MM.1S (cell line): ENCODE measurements around the gene CEP19.

Experiments
- DNase-seq: peaks from one replicate; pipeline ENCODE4 v3.0.0-alpha.2; 2015
- H2AFZ ChIP-seq: fragments of 300-600 bp; sonication (generic); 2 replicates; pipeline ENCODE4 v1.6.0; 2016; ENCODE audit warnings: antibody characterized with exemption, low read length
- H3F3A ChIP-seq: fragments of 300-600 bp; sonication (generic); 2 replicates; pipeline ENCODE4 v1.6.1; 2016; ENCODE audit warnings: mild to moderate bottlenecking, antibody characterized with exemption, low read length, moderate library complexity, mixed read lengths; ENCODE audit not compliant: insufficient read depth
- H3K27ac ChIP-seq: fragments of 300-600 bp; sonication (generic); 2 replicates; pipeline ENCODE4 v1.5.1; 2016; ENCODE audit warnings: mild to moderate bottlenecking, low read length
- H3K27me3 ChIP-seq: fragments of 300-600 bp; sonication (generic); replicated peaks from 2 replicates; pipeline ENCODE4 v1.6.0; 2016; ENCODE audit warnings: low read length; ENCODE audit not compliant: insufficient read depth
- H3K36me3 ChIP-seq: fragments of 300-600 bp; sonication (generic); replicated peaks from 2 replicates; pipeline ENCODE4 v1.6.1; 2016; ENCODE audit warnings: mild to moderate bottlenecking, low read length, mixed read lengths; ENCODE audit not compliant: insufficient read depth
- H3K4me1 ChIP-seq: fragments of 300-600 bp; sonication (generic); 2 replicates; pipeline ENCODE4 v1.6.1; 2016; ENCODE audit warnings: low read length, mixed read lengths
- H3K4me2 ChIP-seq: fragments of 300-600 bp; sonication (generic); 2 replicates; pipeline ENCODE4 v1.6.0; 2016; ENCODE audit warnings: low read depth, low read length
- H3K4me3 ChIP-seq: fragments of 300-600 bp; sonication (generic); 2 replicates; pipeline ENCODE4 v1.5.1; 2016; ENCODE audit warnings: low read length, mixed read lengths
- H3K79me2 ChIP-seq: fragments of 300-600 bp; sonication (generic); 2 replicates; pipeline ENCODE4 v1.6.1; 2016; ENCODE audit warnings: mixed run types, low read length, mixed read lengths
- H3K9ac ChIP-seq: fragments of 300-600 bp; sonication (generic); 2 replicates; pipeline ENCODE4 v1.6.1; 2016; ENCODE audit warnings: low read length, mixed read lengths
- H3K9me2 ChIP-seq: fragments of 300-600 bp; sonication (generic); replicated peaks from 2 replicates; pipeline ENCODE4 v1.6.1; 2016; ENCODE audit warnings: mild to moderate bottlenecking, low read length, mixed read lengths; ENCODE audit not compliant: insufficient read depth
- H3K9me3 ChIP-seq: fragments of 300-600 bp; sonication (generic); replicated peaks from 2 replicates; pipeline ENCODE4 v1.6.1; 2016; ENCODE audit warnings: mild to moderate bottlenecking, low read length, mixed read lengths; ENCODE audit not compliant: insufficient read depth
- H4K20me1 ChIP-seq: fragments of 300-600 bp; sonication (generic); 2 replicates; pipeline ENCODE4 v1.6.1; 2016; ENCODE audit warnings: mild to moderate bottlenecking, low read length, moderate library complexity, mixed read lengths; ENCODE audit not compliant: insufficient read depth
- EZH2 ChIP-seq: fragments of 300-600 bp; sonication (generic); optimal IDR thresholded peaks from 2 replicates; pipeline ENCODE3; 2017; ENCODE audit warnings: low read depth, mild to moderate bottlenecking, antibody characterized with exemption, low read length, mixed read lengths
- EZH2phosphoT487 ChIP-seq: fragments of 300-600 bp; sonication (generic); IDR thresholded peaks from 2 replicates; pipeline ENCODE4 v1.6.1; 2018; ENCODE audit warnings: antibody characterized with exemption, low read length
- TF ChIP-seq, protein P1 (sequence below): fragments of 300-600 bp; sonication (generic); IDR thresholded peaks from 2 replicates; pipeline ENCODE4 v1.5.1; 2016; ENCODE audit warnings: antibody characterized with exemption, low read length, mixed read lengths

The CEP19 gene

DNA sequence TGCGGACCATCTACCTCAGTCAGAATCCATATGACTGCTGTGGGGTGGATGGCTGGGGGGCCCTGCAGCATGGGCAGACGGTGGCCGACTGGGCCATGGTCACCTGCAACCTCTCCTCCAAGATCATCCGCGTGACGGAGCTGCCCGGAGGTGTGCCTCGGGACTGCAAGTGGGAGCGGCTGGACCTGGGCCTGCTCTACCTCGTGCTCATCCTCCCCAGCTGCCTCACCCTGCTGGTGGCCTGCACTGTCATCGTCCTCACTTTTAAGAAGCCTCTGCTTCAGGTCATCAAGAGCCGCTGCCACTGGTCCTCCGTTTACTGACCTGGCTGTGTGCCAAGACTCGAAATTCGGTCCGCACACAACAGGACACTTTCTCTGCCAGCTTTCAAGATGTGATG lies 50.6 kb downstream of the CEP19 start:
- no peak overlapping the region for H3K27ac ChIP-seq

DNA sequence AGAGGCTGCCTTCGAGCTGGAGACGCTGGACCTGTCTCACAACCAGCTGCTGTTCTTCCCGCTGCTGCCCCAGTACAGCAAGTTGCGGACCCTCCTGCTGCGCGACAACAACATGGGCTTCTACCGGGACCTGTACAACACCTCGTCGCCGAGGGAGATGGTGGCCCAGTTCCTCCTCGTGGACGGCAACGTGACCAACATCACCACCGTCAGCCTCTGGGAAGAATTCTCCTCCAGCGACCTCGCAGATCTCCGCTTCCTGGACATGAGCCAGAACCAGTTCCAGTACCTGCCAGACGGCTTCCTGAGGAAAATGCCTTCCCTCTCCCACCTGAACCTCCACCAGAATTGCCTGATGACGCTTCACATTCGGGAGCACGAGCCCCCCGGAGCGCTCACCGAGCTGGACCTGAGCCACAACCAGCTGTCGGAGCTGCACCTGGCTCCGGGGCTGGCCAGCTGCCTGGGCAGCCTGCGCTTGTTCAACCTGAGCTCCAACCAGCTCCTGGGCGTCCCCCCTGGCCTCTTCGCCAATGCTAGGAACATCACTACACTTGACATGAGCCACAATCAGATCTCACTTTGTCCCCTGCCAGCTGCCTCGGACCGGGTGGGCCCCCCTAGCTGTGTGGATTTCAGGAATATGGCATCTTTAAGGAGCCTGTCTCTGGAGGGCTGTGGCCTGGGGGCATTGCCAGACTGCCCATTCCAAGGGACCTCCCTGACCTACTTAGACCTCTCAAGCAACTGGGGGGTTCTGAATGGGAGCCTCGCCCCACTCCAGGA lies 51.5 kb downstream of the CEP19 start:
- H3K27ac ChIP-seq: no peak overlapping the region
- H4K20me1 ChIP-seq: no peaks in the 10 kb centered on the region
- no peaks in the 10 kb centered on the region for H3F3A ChIP-seq
- no peaks in the 10 kb centered on the region for H3K9me3 ChIP-seq
- H3K9me2 ChIP-seq: no peaks in the 10 kb centered on the region
- peaks cover 34% of the 10 kb centered on the region for H3K79me2 ChIP-seq
- H3K36me3 ChIP-seq: peaks cover 35% of the 10 kb centered on the region
- H3K27me3 ChIP-seq: no peaks in the 10 kb centered on the region
- H2AFZ ChIP-seq: no peak overlapping the region
- DNase-seq: no peak
- H3K9ac ChIP-seq: no peak overlapping the region
- no peaks in the 10 kb centered on the region for H3K4me1 ChIP-seq
- no peak for TF ChIP-seq EZH2phosphoT487
- TF ChIP-seq, protein P1, sequence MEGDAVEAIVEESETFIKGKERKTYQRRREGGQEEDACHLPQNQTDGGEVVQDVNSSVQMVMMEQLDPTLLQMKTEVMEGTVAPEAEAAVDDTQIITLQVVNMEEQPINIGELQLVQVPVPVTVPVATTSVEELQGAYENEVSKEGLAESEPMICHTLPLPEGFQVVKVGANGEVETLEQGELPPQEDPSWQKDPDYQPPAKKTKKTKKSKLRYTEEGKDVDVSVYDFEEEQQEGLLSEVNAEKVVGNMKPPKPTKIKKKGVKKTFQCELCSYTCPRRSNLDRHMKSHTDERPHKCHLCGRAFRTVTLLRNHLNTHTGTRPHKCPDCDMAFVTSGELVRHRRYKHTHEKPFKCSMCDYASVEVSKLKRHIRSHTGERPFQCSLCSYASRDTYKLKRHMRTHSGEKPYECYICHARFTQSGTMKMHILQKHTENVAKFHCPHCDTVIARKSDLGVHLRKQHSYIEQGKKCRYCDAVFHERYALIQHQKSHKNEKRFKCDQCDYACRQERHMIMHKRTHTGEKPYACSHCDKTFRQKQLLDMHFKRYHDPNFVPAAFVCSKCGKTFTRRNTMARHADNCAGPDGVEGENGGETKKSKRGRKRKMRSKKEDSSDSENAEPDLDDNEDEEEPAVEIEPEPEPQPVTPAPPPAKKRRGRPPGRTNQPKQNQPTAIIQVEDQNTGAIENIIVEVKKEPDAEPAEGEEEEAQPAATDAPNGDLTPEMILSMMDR: no peak
- TF ChIP-seq EZH2: no peak
- no peak overlapping the region for H3K4me2 ChIP-seq
- H3K4me3 ChIP-seq: no peak overlapping the region

More for the DNA sequence above, 50.6 kb downstream of the CEP19 start:
- Histone ChIP-seq H3K79me2 (peaks cover 28% of the 10 kb centered on the region), H3K9me3 (no peaks in the 10 kb centered on the region), H3K27me3 (no peaks in the 10 kb centered on the region), H3F3A (no peaks in the 10 kb centered on the region), H3K36me3 (peaks cover 30% of the 10 kb centered on the region), H2AFZ (no peak overlapping the region), H3K9me2 (no peaks in the 10 kb centered on the region), H3K4me1 (no peaks in the 10 kb centered on the region), H3K4me3 (no peak overlapping the region), H3K4me2 (no peak overlapping the region), H3K9ac (no peak overlapping the region), H4K20me1 (no peaks in the 10 kb centered on the region)
- TF ChIP-seq, protein P1: no peak
- TF ChIP-seq EZH2 (no peak), EZH2phosphoT487 (no peak)
- DNase-seq: no peak

DNA sequence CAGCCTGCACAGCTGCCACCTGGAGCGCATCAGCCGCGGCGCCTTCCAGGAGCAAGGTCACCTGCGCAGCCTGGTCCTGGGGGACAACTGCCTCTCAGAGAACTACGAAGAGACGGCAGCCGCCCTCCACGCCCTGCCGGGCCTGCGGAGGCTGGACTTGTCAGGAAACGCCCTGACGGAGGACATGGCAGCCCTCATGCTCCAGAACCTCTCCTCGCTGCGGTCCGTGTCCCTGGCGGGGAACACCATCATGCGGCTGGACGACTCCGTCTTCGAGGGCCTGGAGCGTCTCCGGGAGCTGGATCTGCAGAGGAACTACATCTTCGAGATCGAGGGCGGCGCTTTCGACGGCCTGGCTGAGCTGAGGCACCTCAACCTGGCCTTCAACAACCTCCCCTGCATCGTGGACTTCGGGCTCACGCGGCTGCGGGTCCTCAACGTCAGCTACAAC lies 52.1 kb downstream of the CEP19 start:
- Histone ChIP-seq H3K4me2 (no peak overlapping the region), H2AFZ (no peak overlapping the region), H3F3A (no peaks in the 10 kb centered on the region), H3K4me1 (no peaks in the 10 kb centered on the region), H3K27me3 (no peaks in the 10 kb centered on the region), H3K27ac (no peak overlapping the region), H3K36me3 (peaks cover 38% of the 10 kb centered on the region), H3K9ac (no peak overlapping the region), H3K4me3 (no peak overlapping the region), H3K79me2 (peaks cover 38% of the 10 kb centered on the region), H3K9me3 (no peaks in the 10 kb centered on the region), H4K20me1 (no peaks in the 10 kb centered on the region), H3K9me2 (no peaks in the 10 kb centered on the region)
- DNase-seq: no peak
- TF ChIP-seq EZH2 (no peak), EZH2phosphoT487 (no peak)
- TF ChIP-seq, protein P1: no peak
